WERI-Rb-1 (cell line): ENCODE measurements around the gene GRAMD1B.
A peak's percentile ranks its signal among the peaks of the same experiment; 100 is the strongest.

Experiments used
- DNase-seq: peaks from one replicate; pipeline ENCODE4 v3.0.0-alpha.2; 2020
- H3K27ac ChIP-seq: fragments of 250-450 bp; sonication (Bioruptor Pico); 2 replicates; pipeline ENCODE4 v1.5.1; 2020; ENCODE audit warnings: mild to moderate bottlenecking, moderate library complexity
- H3K27me3 ChIP-seq: fragments of 250-450 bp; sonication (Bioruptor Pico); 2 replicates; pipeline ENCODE4 v1.5.1; 2021; ENCODE audit warnings: mild to moderate bottlenecking, low read depth, moderate library complexity; ENCODE audit not compliant: insufficient read depth, severe bottlenecking
- H3K36me3 ChIP-seq: fragments of 250-450 bp; sonication (Bioruptor Pico); 2 replicates; pipeline ENCODE4 v1.5.1; 2020; ENCODE audit warnings: mild to moderate bottlenecking, moderate library complexity
- H3K4me3 ChIP-seq: 2 replicates; pipeline ENCODE4 v1.5.1; 2011; ENCODE audit warnings: low read depth, mild to moderate bottlenecking, control low read depth, low read length
- H3K9me3 ChIP-seq: fragments of 250-450 bp; sonication (Bioruptor Pico); 2 replicates; pipeline ENCODE4 v1.5.1; 2021; ENCODE audit warnings: mild to moderate bottlenecking, moderate library complexity; ENCODE audit not compliant: severe bottlenecking
- CTCF ChIP-seq: IDR thresholded peaks from 2 replicates; pipeline ENCODE4 v1.5.1; 2011; ENCODE audit warnings: low read depth, mild to moderate bottlenecking, control low read depth, inconsistent platforms, low read length

Gene GRAMD1B

GRCh38 chr11:123504401-123504800 lies 74.3 kb downstream of the GRAMD1B start:
- H3K4me3 ChIP-seq, result no peak overlapping the region
- H3K9me3 ChIP-seq, result no peaks in the 10 kb centered on the region
- H3K27ac ChIP-seq, result peak overlapping the region; percentile 97
- no peaks in the 10 kb centered on the region for H3K27me3 ChIP-seq
- no peak for DNase-seq
- H3K36me3 ChIP-seq, result no peaks in the 10 kb centered on the region
- TF ChIP-seq CTCF, result no peak

- peak; percentile 94 for DNase-seq
- H3K27me3 ChIP-seq, result no peaks in the 10 kb centered on the region
- peak overlapping the region; percentile 33 for H3K4me3 ChIP-seq
- H3K27ac ChIP-seq, result peak overlapping the region; percentile 97
- no peaks in the 10 kb centered on the region for H3K36me3 ChIP-seq
- TF ChIP-seq CTCF, result no peak
- H3K9me3 ChIP-seq, result no peaks in the 10 kb centered on the region
Observed at GRCh38 chr11:123505546-123506299, 75.7 kb downstream of the GRAMD1B start.

- TF ChIP-seq CTCF, result no peak
- Histone ChIP-seq H3K27me3 (no peaks in the 10 kb centered on the region), H3K27ac (peak overlapping the region; percentile 97), H3K36me3 (no peaks in the 10 kb centered on the region), H3K4me3 (no peak overlapping the region), H3K9me3 (no peaks in the 10 kb centered on the region)
- no peak for DNase-seq
Observed at GRCh38 chr11:123507043-123507442, 77.0 kb downstream of the GRAMD1B start.

GRCh38 chr11:123509737-123510578 lies 79.9 kb downstream of the GRAMD1B start:
- peak; percentile 93 for DNase-seq
- Histone ChIP-seq H3K4me3 (peak overlapping the region; percentile 36), H3K27ac (peak overlapping the region; percentile 89), H3K9me3 (no peaks in the 10 kb centered on the region), H3K36me3 (no peaks in the 10 kb centered on the region), H3K27me3 (no peaks in the 10 kb centered on the region)
- no peak for TF ChIP-seq CTCF

GRCh38 chr11:123510579-123510905 lies 80.5 kb downstream of the GRAMD1B start:
- H3K27me3 ChIP-seq, result no peaks in the 10 kb centered on the region
- H3K4me3 ChIP-seq, result peak overlapping the region; percentile 36
- peak overlapping the region; percentile 89 for H3K27ac ChIP-seq
- DNase-seq, result no peak
- TF ChIP-seq CTCF, result no peak
- H3K36me3 ChIP-seq, result no peaks in the 10 kb centered on the region
- no peaks in the 10 kb centered on the region for H3K9me3 ChIP-seq
